SK-N-MC (cell line): ENCODE results near the gene KCNK13.

Experiments used
- EZH2 ChIP-seq: fragments of 200-600 bp; sonication (generic); IDR thresholded peaks from one replicate; pipeline ENCODE4 v1.6.1; 2017; ENCODE audit warnings: antibody characterized with exemption
- POLR2AphosphoS5 ChIP-seq: IDR thresholded peaks from 2 replicates; pipeline ENCODE4 v1.6.1; 2012; ENCODE audit warnings: mild to moderate bottlenecking, low read depth, low read length, borderline replicate concordance

DNA sequence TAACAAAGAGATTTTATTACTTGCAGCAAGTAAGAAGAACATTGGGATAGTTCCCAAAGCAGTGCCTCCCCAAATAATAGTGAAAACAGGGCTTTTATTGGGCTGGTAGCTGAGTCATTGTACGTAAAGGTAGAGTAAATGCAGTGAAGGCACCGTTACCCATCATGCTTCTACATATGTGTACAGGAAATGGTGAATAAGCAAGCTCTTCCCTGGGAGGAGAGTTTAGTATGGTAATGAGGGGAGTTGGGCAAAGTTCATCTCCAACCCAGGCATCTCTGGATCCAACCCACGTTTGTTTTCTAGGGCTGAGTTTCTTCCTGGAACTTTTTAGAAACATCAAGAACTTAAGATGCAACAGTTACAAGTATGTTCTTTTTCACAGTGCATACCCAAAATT lies 56.2 kb downstream of the KCNK13 start:
- no peak for TF ChIP-seq EZH2
- TF ChIP-seq POLR2AphosphoS5: no peak
